HFF-Myc (cell line): ENCODE measurements around the gene BMPER.

Experiments
- DNase-seq: peaks from one replicate; pipeline ENCODE4 v3.0.0-alpha.2; 2011; ENCODE audit warnings: low read depth; ENCODE audit errors: extremely low read depth
- H3K4me3 ChIP-seq: replicated peaks from 2 replicates; pipeline ENCODE4 v1.5.1; 2011; ENCODE audit warnings: low read depth, mild to moderate bottlenecking, control low read depth, low read length
- TF ChIP-seq, protein P1 (sequence below): IDR thresholded peaks from 2 replicates; pipeline ENCODE4 v1.5.1; 2012; ENCODE audit warnings: mild to moderate bottlenecking, low read depth, low read length, control low read depth; ENCODE audit errors: missing control alignments

BMPER gene

DNA sequence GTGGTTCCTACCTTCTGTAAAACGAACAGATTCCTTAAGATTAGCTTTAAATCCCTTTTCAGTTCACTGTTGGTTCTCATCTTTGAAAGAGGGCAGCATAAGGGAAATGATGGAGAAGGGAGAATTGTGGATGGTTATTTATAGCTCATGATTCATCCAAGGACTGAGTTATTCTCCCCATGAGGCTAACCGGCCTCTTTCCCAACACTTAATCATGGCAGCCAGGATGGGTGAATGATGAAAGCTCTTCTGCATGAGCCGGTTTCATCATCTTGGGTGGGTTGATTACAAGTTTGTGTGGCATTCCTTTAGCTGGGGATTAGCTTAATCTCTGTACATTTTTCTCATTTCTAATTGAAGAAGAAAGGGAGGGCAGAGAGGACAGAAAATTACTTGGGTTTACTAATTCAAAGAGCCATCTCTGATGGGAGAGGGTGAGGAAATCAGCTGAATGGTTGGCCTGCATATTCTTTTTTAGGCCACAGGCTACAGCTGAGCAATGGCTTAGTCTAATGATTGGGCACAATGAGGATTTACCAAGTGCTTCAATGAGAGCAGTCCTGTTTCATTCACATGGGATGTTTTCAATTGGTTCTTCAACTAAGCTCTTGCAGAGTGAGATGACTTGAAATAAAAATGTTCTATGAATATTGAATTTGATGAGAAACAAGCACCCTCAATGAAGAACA lies 250.0 kb downstream of the BMPER start:
- no peak for DNase-seq
- TF ChIP-seq, protein P1, sequence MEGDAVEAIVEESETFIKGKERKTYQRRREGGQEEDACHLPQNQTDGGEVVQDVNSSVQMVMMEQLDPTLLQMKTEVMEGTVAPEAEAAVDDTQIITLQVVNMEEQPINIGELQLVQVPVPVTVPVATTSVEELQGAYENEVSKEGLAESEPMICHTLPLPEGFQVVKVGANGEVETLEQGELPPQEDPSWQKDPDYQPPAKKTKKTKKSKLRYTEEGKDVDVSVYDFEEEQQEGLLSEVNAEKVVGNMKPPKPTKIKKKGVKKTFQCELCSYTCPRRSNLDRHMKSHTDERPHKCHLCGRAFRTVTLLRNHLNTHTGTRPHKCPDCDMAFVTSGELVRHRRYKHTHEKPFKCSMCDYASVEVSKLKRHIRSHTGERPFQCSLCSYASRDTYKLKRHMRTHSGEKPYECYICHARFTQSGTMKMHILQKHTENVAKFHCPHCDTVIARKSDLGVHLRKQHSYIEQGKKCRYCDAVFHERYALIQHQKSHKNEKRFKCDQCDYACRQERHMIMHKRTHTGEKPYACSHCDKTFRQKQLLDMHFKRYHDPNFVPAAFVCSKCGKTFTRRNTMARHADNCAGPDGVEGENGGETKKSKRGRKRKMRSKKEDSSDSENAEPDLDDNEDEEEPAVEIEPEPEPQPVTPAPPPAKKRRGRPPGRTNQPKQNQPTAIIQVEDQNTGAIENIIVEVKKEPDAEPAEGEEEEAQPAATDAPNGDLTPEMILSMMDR: no peak
- H3K4me3 ChIP-seq: no peak overlapping the region

DNA sequence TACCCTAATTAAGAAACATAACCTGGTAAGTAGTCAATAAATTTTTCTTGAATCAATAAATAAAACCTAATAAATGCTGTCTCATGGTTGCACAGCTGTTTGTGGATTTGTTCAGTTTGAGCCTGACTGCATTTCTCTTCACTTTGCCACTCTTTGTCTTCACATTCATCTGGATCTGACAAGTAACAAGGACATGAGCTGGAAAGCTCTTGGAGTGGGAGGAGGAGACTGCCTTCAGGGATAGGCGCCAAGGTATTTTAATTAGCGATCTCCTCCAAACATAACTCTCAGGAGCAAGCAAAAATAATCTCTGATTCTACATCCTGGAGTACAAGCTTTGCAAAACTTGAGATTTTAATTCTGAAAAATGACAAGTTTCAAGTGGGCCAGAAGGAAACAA lies 251.0 kb downstream of the BMPER start:
- TF ChIP-seq, protein P1: no peak
- H3K4me3 ChIP-seq: no peak overlapping the region
- DNase-seq: no peak

DNA sequence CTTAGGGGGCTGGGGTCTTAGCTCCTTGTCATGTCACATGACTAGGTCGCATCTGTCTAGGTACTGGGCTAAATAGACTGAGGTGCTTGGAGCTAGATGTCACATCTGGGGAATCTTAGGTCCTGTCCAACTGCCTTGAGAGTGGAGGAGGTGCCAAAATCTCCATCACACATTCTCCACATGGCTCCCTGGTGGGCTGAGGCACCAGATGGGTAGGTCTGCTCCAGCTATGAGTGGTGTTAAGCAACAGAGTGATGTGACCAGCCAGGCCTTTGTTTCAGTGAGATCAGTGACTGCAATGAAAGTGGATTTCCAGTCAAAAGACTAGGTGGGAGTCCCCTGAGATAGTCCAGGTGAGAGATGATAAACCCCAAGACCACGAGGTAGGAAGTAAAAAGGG lies 251.8 kb downstream of the BMPER start:
- DNase-seq: no peak
- TF ChIP-seq, protein P1: no peak
- no peak overlapping the region for H3K4me3 ChIP-seq

DNA sequence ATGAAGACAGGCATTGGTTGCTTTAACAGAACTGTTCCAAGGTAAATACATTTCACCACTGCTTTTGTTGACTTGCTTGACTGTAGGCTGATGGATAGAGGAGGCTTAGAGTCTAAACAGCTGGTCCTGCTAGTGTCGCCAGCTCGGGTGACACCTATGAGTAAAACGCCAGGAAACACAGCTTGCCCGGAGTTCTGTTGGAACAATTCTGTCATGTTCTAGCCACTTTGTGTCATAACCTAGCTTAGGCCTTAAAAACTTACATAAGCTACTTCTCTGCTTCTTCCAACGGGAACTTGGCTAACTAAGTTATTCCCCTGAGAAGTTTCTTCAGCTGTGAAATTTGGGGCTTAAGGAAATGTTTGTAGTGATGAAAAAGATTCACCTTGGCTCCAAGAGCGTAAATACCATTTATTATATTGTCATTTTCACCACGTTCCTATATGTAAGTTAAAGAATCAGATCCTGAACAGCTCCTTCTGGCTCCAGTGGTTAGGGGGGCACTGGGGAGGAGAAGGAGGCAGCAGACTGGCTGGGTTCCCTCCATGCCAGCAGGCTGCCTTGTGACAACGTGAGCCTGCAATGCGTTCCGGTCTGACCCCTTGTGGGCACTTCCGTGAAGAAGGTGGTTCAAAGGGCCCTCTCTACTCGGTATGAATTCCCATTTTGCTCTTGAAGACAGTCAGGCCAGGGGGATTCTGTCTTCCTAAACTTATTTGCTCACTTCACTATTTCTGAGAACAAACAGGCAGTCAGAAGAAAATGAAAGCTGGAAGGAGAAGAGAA lies 253.2 kb downstream of the BMPER start:
- TF ChIP-seq, protein P1: no peak
- no peak overlapping the region for H3K4me3 ChIP-seq
- DNase-seq: no peak

DNA sequence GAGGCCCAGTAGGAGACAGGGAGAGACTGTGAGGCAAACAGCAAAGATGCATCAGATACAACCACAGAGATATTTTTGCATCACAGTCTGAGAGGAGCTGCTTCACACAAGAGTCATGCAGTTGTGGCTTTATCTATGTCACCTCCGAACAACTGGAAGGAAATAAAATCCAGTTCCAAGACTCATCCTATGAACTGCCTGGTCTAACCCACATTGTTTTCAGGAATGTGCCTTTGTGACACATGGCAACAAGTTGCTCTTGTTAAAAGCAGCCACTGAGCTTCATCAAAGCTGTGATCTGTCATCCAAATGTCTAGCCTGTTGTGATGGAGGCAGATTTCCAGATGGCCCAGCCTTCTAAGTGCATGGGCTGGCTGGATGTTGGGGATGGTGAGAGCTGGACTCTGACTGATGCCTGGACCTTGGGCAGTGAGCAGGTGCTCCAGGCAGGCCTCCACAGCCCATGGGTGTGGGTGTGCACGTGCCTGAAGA lies 255.0 kb downstream of the BMPER start:
- H3K4me3 ChIP-seq: no peak overlapping the region
- TF ChIP-seq, protein P1: no peak
- peak; percentile 58 for DNase-seq

DNA sequence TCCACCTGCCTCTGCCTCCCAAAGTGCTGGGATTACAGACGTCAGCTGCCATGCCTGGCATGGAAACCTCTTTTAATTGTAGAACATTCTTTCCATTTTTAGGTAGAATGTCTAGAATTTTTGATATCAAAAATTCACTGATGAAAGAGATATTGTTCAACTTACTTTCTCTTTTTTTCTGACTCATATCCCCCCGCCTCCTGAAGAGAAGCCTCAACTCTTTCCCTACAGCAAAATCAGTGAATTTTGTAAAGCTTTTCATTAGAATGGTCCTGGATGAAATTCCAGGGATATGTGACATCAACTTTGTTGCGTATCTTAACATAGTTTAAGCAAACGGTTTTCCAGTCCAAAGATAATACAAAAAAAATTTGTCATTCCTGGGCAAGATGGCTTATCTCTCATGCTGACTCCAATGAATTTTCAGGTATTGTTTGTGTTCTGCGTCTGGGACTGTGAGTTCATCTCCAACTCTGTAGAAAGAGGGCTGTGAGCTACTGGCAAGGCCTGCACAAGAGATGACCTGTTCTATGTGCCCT lies 256.8 kb downstream of the BMPER start:
- TF ChIP-seq, protein P1: no peak
- no peak overlapping the region for H3K4me3 ChIP-seq
- no peak for DNase-seq
